Measurements from ENCODE around the gene NFU1.

Gene NFU1

DNA sequence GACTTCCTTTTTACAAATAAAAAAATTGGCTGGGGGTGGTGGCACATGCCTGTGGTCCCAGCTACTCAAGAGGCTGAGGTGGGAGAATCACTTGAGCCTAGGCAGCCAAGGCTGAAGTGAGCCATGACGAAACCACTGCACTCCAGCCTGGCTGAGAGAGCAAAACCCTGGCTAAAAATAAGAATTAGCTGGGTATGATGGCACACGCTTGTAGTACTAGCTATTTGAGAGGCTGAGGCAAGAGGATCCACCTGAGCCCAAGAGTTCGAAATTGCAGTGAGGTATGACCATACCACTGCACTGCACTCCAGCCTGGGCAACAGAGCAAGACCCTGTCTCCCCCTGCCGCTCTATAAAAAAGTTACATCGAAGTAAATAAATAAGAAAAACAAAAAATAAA, 83.9 kb downstream of the NFU1 start:
- Histone ChIP-seq H3K27me3 (replicated peaks; ENCODE audit: control insufficient read depth, insufficient read depth, low read length) (no peaks in the 10 kb centered on the region), H3K4me3 (replicated peaks; ENCODE audit: low read depth, low read length) (no peak overlapping the region), H3K36me3 (ENCODE audit: control insufficient read depth, insufficient read depth, low read length) (peaks cover 15% of the 10 kb centered on the region)
- DNase-seq (ENCODE audit: extremely low read depth, insufficient read length), result no peak
- TF ChIP-seq, protein P1, sequence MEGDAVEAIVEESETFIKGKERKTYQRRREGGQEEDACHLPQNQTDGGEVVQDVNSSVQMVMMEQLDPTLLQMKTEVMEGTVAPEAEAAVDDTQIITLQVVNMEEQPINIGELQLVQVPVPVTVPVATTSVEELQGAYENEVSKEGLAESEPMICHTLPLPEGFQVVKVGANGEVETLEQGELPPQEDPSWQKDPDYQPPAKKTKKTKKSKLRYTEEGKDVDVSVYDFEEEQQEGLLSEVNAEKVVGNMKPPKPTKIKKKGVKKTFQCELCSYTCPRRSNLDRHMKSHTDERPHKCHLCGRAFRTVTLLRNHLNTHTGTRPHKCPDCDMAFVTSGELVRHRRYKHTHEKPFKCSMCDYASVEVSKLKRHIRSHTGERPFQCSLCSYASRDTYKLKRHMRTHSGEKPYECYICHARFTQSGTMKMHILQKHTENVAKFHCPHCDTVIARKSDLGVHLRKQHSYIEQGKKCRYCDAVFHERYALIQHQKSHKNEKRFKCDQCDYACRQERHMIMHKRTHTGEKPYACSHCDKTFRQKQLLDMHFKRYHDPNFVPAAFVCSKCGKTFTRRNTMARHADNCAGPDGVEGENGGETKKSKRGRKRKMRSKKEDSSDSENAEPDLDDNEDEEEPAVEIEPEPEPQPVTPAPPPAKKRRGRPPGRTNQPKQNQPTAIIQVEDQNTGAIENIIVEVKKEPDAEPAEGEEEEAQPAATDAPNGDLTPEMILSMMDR (IDR thresholded peaks at IDR 0.05; ENCODE audit: insufficient read depth, low read length, poor library complexity, severe bottlenecking), result no peak

DNA sequence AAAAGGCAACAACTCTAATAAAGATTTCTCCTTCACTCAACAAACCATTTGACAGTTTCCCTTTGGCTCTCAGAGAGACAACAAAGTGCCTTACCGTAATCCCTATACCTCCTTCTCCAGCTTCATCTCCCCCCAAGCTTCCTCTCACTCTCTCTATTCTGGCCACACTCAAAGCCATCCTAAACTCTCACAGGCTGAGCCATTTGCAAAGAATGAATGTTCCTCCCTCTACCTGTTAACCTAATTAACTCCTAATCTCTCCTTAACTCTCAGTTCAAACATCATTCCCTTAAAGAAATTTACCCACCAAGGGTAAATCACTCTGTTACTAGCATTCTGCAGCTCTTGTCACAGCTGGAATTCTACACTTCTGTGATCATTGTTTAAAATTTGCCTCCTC, 88.5 kb downstream of the NFU1 start:
- TF ChIP-seq, protein P1 (IDR thresholded peaks at IDR 0.05; ENCODE audit: insufficient read depth, low read length, poor library complexity, severe bottlenecking), result no peak
- H3K27me3 ChIP-seq (replicated peaks; ENCODE audit: control insufficient read depth, insufficient read depth, low read length), result no peaks in the 10 kb centered on the region
- no peak overlapping the region for H3K4me3 ChIP-seq (replicated peaks; ENCODE audit: low read depth, low read length)
- DNase-seq (ENCODE audit: extremely low read depth, insufficient read length), result no peak
- H3K36me3 ChIP-seq (ENCODE audit: control insufficient read depth, insufficient read depth, low read length), result peaks cover 18% of the 10 kb centered on the region
